GM19372 (cell line): ENCODE results near the gene HS3ST5.
"Not testable (repeated sequence)": the region's sequence is repeated elsewhere in the genome, so short reads cannot be mapped to it uniquely, and the experiment has no call there.

Experiments used
- ATAC-seq: cut with Tn5 transposase; IDR thresholded peaks from one replicate; pipeline ENCODE4 v1.9.1; 2021; ENCODE audit warnings: mild to moderate bottlenecking, low read depth, moderate library complexity; ENCODE audit not compliant: unreplicated experiment

HS3ST5 gene

DNA sequence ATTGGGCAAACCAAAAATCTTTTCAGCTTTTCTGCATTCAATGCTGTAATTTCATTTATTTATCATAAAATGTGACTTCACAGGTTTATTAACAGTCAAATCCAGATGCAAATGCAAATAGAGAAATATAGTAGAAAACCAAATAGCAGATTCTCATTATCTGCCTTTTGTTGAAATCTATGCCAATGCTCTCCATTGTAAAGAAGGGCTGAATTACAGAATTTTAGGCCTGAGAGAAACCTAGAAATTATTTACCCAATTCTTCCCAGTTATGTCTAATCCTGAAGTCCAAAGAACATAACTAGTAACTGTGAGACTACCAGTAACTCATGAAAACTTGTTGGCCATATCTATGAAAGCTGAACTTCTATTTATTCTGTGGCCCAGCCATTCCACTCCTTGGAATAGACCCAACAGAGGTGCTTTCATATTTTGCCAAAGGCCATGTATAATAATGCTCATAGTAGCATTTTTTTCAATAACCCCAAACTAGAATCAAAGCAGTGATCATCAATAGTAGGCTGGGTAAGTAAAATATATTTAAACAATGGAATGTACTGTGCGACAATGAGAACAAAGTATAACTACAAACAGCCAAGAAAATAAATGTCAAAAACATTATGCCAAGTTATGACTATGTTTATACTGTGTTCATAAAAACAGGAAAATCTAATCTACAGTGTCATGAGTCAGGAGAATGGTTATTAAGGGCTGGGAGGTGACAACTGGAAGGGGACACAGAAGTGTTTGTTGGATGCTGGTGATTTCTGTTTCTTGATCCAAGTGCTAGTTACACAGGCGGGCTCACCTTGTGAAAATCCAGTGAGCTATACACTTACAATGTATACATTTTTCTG lies 183.8 kb downstream of the HS3ST5 start:
- ATAC-seq = no peak

DNA sequence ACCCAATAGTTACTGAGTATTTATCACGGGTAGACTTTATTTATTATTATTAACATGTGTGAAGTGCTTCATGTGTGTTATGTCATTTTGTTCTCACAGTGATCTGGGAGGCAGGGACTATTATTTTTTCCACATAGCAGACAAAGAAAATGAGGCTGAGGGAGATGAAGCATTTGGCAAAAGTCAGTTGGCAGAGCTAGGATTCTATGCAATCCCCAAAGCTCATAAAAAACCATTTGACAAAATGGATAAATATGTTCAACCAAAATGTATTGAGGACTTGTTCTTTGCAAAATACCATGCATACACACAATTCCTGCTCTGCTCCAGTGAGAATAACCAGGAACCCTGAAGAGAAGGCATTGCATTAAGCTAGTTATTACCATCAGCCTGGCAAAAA lies 184.4 kb downstream of the HS3ST5 start:
- no peak for ATAC-seq

DNA sequence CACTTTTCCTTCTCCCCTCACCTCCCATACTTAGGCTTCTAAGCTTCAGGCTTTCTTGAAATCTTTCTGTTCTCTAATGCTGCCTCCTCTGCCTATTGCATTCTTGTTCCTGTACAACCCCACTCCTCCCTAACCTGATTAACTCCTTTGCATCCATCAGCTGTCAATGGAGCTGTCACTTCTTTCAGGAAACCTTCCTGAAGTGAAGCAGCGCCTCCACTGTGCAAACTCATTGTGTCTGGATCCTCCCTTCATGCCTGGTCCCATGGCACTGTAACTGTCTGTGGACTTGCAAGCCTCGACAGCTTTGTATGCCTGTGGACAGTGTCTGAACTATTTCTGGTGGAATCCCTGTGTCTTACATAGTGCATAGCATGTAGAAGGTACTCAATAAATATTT lies 185.0 kb downstream of the HS3ST5 start:
- no peak for ATAC-seq

DNA sequence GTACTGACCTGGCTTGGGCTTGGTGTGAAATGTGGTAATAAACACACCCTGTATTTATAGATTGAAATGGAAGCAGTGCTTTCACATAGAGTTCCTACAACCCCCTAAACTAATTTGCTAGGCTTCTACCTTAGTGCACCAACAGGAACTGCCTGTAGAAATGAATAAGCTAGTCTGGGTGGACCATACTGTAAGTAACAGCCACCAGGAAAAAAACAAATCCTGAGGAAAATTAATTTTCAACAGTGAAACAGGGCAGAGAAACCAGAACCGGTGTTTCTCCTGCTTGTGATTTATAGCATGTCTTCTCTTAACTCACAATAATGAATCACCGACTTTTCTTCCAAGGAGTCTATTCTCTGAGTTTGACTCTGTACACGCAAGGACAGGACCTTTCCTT lies 187.1 kb downstream of the HS3ST5 start:
- ATAC-seq = no peak

DNA sequence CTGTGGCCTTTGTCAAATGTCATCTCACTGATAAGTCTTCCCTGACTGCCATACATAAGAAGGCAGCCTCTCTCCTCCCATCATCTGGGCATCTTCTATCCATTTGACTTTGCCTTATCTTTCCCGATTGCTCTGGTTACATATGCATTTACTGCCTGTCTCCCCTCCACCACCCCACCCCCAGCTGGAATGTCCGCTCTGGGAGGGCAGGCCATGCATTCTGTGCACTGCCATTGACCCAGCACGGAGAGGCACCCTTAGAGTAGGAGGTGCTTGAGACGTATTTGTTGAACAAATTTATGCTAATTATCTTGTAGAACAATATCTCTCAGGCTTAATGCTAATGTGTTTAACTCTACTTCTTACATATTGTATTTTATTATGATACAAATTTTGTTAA lies 188.0 kb downstream of the HS3ST5 start:
- no peak for ATAC-seq

DNA sequence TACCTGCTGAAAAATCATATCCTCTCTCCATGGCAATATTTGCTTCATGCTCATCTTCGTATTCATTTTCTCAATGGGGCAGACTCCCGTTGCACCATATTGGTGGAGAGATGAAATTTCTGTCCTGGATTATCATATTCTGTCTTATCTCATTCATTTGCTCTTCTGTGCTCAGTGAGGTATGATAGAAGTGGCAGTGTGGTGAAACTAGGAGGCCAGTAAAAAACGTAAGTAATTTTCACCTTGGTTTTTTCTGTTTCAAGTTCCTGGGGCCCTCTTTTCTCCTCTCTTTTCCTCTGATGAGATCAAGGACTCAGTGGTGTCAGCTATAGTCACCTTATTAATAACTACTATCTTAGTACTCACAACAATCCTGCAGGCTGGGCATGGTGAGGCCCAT lies 189.4 kb downstream of the HS3ST5 start:
- ATAC-seq = no peak

DNA sequence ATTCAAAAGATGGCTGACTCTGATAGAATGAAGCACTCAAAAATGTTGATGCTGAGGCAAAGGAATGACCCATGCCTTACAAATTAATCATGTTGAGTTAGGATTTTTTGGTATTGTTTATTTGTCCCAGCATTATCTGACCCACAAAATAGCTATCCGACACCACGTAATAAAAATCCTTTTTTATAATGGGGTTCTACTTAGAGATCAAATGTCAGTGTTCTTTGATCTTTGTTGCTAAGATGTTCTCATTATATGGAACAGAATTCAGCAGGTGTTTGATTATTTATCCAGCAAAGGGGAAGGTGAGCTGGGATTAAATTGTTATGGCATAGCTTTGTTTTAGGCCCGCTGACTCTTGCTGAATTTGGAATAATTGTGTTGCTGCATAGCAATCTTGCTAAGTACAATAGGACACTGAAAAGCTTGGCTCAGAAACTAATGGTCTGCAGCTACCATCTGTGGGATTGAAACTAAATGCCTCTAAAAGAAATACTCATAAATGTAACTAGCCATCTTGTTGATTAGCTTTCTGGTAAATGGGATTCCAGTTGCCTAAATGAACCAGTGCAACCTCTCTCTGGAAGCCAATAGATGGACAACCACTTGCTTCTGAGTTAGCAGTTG lies 191.6 kb downstream of the HS3ST5 start:
- no peak for ATAC-seq

DNA sequence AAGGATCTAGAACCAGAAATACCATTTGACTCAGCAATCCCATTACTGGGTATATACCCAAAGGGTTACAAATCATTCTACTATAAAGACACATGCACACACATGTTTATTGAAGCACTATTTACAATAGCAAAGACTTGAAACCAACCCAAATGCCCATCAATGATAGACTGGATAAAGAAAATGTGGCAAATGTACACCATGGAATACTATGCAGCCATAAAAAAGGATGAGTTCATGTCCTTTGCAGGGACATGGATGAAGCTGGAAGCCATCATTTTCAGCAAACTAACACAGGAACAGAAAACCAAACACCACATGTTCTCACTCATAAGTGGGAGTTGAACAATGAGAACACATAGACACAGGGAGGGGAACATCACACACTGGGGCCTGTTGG lies 193.6 kb downstream of the HS3ST5 start:
- ATAC-seq = not testable (repeated sequence)

DNA sequence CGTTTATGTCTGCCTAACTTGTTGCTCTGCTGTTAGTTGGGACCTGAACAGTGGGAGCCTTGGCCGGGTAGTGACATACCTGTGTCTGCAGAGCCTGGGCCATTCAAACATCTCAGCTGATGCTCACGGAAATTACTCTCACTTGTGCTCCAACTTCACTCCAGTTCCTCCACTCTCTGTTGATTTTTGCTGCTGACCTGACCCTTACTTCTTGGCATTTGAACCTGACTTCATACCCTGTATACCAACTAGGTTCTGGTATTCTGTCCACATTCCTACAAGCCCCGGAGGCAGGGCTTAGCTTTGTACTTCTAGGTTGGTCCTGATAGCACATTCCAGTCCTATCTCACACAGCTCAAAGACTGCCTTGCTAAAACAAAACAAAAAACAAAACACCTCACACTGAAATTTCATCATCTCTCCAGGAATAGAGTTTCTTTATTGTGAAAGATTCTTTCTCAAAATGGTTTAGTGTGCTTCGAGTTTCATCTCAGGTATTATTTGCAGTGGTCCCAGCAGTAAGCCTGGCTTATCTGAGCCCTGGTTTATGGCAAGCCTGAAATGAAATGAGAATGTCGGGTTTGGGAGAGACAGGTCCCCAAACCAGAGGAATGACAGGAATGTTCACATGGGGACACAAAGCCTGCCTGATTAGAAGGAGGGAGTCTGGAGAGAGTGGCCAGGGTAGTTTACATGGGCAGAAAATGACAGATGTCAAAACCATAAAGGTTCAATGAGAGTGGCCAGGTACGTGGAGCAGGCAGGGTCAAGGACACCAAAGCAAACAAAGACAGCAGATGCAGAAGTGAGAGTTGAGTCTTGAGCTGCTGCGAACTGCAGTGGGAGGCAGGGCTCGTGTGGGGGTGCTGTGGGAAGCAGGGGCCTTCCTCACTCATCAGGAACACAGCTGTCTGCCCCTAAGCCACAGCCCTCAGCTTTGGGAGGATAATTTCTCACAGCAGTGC lies 197.7 kb downstream of the HS3ST5 start:
- no peak for ATAC-seq

DNA sequence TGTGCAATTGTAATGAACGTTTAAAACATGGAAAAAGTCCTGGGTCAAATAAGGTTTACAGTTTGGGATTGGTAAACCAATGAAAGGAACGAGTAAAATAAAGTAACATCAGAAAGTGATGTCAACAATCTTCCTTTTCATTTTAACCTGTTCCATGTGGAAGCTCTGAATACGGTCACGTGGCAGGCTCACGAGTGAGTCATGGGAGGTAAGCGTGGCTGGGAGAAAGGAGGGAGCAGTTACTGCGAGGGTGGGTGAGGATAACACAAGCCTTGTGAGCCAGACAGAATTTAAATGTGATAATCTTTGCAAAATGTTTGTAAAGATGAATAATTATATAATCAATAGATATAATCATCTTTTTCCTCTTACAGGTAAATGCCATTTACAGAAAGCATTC lies 200.6 kb downstream of the HS3ST5 start:
- ATAC-seq = no peak

DNA sequence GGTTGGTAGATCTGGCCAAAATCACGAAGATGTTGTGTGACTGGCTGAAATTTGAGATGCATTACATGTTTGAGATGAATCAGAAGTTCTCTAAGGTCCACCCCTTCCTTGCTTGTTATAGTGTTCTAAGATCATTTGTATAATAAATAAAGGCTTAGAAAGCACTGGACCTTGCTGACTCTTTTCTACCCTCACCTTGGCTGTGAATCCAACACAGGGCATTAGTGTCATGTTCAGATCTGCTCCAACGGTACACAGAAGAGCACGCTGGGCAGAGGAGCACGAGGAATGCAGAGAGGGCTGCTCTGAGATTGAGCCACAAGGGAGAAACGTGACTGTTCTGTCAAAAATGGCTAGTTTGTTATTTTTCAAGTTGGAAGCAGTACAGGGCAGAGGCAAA lies 202.4 kb downstream of the HS3ST5 start:
- ATAC-seq = no peak

DNA sequence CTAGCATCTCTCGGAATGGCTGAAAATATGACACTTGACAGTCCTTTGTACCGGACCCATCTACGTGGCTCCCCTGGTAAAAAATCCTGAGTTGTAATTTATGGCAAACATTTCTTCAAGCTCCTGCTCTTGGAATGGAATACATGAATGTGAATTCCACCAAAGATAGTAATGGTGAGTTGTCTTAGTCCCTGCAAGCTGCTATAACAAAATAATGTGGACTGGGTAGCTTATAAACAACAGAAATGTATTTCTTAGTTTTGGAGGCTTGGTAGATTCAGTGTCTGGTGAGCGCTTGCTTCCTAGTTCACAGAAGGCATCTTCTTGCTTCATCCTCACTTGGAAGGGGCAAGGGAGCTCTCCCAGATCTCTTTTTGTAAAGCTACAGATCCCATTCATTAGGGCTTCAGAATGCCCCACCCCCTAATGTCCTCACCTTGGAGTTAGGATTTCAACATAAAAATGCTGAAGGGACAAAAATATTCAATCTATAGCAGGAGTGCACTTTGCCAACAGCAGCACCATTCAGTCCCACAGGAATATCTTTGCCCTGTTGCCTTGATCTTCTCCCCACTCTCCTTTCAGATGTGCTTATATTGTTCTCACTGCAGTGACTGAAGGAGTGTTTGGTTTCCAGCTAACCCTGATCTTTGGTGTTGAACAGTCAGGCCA lies 204.1 kb downstream of the HS3ST5 start:
- no peak for ATAC-seq

DNA sequence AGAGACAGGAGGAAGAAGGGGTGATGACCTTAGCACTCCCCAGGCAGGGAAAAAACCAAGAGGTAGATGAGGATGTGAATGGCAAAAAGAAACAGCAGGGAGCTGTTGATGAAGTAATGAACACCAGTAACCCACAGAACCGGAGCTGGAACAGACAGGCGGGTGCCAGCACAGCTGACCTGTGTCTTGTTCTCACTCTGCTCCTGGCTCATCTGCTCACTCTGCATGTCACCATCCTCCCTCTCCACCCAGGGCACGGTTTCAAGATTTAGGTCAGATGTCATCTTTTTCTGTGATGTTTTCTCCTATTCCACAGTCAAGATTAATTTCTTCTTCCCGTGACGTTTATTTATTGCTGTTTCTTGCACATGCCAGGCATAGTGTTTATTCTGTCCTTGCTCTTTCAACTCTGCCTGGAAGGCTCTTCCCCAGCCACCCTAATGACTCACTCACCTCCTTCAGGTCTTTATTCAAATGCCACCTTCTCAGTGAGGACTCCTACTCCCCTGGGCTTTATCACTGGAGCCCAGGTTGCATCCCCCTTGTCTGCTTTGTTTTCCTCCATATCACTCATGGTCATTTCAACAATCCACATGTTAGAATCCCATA lies 207.4 kb downstream of the HS3ST5 start:
- ATAC-seq = no peak

DNA sequence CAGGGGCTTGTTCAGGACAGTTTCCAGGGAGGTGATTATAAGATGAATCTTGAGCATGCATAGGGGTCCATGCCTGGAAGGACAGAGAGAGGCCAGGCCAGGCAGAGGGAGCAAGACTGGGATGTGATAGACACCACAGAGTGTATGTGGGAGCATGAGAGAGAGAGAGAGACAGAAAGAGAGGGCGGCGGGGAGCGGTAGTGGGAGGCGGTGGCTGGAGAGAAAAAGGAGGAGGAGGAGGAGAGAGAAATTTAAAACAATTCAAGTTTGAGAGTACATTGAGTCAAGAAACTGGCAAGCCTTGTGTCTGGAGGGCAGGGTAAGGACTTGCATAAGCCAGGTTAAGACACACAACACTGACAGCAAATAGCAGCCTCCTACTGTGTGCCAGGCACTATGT lies 209.0 kb downstream of the HS3ST5 start:
- no peak for ATAC-seq

DNA sequence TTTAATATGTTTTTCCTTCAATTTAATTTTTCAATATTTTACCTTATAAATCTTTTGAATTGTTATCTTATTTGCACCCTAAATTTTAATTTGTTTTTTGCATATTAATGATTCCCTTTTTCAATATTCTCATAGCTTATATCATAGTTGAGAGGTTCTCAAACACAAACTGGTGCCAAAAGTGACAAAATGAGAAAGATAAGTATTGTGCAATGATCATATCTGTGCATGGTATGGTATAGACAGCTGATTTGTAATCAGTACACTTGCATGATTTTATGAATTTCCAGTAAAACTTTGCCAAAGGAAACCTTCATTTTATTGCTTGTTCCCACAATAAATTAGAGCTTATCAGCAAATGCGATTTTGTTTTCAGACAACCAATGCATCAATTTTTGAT lies 210.9 kb downstream of the HS3ST5 start:
- ATAC-seq = no peak

DNA sequence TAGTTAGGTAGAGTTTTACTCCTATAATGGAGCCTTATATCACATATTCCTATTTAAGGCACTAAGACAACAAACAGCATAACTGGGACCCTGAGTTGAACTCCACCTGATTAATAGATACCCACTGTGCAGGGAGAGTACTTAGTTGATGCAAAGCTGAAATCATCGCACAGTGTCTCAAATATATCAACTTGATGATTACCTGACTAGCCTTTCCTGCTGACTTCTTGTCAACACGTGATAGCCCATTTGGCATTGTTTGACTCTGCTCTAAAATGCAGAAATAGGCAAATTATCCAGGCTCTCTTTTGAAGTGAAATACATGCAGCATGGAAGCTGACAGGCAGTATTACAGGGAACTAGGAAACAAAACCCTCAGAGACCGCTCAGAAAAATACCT lies 217.2 kb downstream of the HS3ST5 start:
- no peak for ATAC-seq

DNA sequence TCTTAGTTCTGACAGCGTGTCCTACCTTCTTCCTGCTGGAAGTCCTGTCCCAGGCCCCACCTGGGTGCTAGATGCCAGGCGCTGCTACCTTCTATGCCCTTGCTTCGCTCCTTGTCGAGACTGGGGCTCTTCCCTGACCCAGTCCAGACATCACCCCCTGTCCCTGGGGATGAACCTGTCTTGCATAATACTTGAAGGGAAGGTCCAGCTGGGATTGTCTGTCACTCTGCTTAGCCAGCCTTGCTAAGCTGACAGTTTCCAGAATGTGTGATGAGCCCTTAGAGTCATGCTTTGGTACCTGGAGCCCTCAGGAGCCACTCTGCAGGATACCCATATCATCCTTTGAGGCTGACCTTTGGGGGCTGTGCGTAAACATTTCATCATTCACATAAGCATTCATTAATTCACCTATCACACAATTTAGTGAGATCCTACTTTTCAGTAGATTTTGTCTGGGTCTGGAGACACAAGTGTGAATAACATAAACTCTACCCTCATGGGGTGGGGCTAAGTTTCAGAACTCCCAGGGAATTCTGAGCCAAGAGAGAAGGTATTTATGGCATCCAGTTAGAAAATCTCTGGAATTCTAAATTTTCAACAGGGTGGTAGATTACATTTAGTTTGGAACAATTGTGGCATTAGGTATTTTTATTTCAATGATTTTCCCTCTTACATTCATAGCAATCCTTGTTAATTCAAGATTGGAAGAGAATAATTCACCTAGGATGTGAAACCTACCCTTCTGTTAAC lies 220.7 kb downstream of the HS3ST5 start:
- no peak for ATAC-seq

DNA sequence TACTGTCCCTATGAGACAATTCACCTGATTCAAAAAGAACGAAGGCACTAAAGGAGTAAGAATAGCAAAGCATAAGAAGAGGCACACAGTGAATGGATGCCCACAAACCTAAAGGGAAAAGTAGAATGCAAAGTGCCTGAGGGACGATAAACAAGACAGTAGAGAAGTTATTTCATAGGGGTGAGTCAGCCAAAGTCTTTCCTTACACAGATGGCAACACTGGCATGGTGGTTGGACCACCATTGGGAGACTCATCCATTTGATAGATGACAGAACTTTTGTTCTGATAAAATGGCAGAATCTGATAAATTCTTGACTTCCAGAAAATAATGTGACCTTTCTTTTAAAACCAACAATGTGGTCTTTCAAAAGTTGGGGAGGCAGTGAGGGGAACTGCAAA lies 223.8 kb downstream of the HS3ST5 start:
- ATAC-seq = no peak

DNA sequence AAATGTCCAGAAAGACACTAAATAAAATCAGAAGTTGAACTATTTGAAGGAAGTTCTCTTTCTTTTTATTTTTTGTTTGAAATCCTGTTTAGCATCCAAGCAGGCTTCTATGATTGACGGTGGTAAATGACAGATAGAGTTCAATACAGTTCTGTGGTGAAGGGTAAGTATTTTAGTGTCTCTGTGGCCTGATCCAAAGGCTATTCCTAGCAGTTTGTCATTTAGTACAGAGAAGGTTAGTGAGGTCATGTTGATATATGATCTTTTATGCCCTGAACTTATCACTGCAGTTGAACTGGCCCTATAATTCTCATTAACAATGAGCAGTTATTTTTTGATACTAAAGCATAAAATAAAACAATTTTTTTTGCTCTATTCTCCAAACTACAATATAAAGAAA lies 227.2 kb downstream of the HS3ST5 start:
- ATAC-seq = no peak
